CD4-positive, alpha-beta T cell treated with Interleukin-4 for 1 hour (primary cell): Measurements from ENCODE around the gene CD82.
A peak's percentile ranks its signal among the peaks of the same experiment; 100 is the strongest.

Experiments used
- DNase-seq, 2 donors: peaks; one replicate each; pipeline ENCODE4 v3.0.0-alpha.2; 2020 to 2022

The CD82 gene

DNA sequence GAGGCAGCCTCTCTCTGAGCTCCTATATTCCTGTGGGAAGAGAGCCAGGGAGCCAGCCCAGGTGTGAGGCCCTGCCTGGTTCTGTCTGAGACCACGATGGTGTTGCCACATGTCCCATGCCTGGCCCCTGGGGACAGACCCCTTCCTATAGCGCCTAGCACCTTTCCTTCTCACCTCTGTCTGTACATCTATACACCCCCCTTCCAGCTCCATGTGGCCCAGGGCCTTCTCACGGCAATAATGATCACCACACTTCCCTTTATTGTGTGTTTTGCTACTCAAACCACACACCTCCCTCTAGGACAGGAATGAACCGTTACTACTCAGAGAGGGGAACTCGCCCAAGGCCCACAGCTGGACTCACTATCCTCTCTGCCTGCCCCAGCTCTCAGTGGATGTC, 12.8 kb downstream of the CD82 start:
- no peak for DNase-seq

DNA sequence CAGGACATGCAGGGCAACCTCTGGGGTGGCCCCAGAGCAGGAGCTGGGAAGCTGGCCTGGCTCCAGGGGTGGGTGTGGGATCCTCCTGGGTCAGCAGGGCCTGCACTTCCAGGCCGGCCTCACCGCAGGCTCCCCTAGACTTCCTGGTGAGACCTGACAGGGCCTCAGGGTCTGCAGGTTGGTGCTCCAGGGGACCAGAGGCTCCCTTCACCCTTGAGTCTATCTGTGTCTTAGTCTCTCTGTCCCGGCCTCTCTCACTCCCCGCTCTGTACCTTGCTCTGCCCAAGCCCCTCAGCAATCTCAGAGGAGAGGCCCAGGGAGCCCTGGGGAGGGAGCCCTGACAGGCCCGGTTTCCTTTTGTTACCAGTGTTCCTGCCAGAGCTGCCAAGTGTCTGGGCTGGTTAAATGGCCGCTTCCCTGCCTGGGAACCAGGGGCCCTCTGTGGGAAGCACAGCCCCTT, 13.9 kb downstream of the CD82 start:
- no peak for DNase-seq

DNA sequence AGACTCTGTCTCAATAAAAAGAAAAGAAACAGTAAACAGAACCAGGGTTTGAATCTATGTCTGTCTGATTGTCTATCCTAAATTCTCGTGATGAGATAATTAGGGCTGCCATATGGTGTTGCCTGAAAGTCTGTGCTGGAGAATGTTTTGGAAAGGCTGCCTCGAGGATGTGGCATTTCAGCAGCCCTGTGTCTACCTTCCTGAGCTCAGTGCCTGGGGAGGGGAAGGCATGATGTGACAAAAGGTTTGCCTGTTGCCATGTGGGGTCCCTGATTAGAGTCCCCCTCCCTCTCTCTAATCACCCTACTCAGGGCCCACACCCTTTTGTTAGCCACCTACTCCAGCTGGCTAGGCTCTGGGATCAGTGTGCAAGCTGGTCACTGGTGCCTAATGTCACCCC, 15.2 kb downstream of the CD82 start:
- DNase-seq = no peak

GRCh38 chr11:44581246-44581645, 15.8 kb downstream of the CD82 start:
- DNase-seq = no peak

DNA sequence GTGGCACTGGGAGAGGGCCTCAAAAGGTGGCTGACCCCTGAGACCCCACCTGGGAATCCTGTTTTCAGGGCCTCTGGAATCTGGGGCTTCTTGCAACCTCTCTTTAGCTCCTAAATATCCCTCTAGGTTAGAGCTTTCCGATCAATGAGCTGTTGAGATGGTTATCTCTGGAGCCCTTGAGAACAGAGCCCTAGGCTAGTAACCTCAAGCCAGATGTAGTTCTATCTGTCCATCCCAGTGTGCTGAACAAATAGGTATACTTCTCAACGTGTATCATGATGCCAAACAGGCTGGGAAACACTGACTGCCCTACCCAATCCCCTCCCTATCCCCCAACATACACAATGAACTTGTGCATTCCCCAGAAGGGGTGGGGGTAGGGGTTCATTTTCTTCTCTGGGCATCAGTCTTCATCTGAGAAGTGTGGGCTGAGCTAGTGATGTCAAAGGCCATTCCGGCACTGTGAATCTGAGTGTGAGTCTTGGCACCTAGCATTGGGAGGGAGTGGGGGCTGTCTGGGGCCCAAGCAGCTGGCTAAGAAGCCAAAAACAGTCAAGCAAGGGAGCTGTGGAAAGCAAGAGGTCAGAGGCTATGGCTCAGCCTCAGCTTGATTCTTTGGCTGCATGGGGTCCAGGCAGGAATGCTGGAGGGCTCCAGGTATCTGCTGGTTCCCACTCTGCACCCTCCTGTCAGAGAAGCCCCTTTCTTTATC, 17.3 kb downstream of the CD82 start:
- DNase-seq = no peak

DNA sequence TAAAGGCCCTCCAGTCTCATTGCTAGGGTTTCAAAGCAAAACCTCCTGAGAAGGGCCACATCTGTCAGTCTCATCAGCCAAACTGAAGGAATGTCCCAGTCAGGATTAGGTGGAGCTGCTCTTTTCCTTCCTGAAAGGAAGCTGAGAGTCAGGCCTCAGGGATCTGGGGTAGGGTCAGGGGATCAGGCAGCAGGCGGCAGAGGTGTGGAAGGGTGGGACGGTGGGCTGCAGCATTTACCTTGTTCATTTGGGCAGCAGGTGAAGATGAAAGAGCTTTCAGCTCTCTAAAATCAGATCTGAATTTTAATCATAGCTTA, 17.8 kb downstream of the CD82 start:
- no peak for DNase-seq

GRCh38 chr11:44585421-44585820, 20.0 kb downstream of the CD82 start:
- no peak for DNase-seq

DNA sequence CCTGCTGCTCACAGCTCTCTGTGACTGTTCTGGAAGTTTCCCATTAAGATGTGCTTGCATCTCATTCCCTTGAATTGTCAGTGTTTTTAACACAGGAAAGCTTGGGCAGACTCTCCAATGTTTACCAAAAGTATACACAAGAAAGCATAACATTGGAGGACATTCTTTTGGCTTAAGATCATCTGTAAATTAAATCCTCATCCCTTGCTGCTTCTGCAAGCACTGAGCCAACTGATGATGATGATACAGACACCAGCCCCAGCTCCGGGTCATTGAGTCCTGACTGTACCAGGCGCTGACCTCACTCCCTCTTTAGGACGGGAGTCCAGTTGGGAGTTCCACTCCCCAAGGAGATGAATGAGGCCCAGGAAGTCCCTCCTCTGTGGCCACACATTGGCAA, 23.8 kb downstream of the CD82 start:
- no peak for DNase-seq

- no peak for DNase-seq
These were observed 25.3 kb downstream of the CD82 start for GRCh38 chr11:44590769-44591168.

DNA sequence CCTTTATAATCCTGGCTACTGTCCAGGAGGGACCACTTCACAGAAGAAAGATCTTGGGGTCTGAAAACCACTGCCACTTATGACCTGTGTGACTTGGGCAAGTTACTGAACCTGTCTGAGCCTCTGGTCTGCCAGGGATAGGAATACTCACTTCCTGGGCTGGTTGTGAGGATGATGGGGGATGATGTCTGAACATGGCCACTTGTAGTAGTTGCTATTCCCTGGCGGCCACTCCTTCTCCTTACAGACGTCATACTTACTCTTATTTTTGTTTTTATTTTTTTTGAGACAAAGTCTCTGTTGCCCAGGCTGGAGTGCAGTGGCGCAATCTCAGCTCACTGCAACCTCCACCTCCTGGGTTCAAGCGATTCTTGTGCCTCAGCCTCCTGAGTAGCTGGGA, 26.1 kb downstream of the CD82 start:
- no peak for DNase-seq

DNA sequence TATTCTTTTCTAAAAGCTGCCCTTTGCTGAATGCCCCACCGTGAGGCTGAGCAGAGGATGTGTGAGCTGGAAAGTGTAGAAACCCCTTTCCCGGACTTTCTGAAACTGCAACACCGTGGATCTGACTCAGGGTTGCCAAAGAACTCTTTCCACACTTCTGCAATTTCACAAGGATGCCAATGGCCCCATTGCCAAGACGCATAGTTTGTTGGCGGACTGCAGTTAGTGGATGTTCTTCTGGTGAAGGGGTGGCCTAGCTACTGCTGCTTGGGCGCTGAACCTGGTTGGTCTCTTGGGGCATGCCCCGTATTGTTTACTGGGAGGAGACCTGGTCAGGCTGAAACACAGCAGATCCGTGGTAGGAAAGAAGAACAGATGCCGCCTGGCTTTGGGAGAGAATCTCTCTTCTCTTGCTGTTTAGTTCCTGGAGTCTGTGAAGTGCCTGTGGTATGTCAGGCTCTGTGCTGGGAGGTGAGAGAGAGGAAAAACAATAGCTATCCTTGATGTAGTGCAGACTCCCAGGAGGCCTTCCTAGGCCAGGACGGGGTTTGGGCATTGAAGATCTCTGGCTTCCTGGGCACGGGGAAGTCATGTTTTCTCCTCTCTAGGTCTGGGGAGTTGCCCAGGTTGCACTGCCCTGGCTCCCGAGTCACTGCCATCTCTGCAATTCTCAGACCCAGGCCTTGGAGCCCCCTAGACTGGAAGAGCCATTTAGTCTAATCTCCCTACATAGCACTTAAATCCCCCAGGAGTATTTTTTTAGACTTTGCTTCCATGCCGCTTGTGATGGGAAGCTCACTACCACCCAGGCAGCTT, 26.9 kb downstream of the CD82 start:
- DNase-seq = peak in 1 of 2 donors; percentile 66

- no peak for DNase-seq
These were observed 27.8 kb downstream of the CD82 start for GRCh38 chr11:44593251-44593650.

- DNase-seq = no peak
These were observed 29.5 kb downstream of the CD82 start for GRCh38 chr11:44595006-44595405.

DNA sequence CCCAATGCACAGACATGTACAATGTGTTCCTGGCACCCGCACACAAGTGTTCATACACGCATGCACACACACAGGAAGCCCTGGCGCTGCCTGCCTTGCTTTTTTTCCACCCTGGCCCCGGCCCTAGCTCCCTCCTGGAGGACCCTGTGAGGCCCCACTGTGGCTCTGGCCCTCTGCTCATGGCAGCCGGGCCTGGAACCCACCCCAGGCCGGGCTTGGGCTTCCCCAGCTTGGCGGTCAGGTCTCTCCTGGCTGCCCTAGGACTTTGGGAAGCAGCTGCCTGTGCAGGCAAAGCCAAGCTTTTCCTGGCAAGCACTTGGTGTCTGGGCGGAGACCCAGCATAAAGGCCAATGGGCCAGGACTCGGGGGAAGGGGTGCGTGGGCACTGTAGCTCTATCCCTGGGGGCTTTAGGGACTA, 30.5 kb downstream of the CD82 start:
- no peak for DNase-seq

DNA sequence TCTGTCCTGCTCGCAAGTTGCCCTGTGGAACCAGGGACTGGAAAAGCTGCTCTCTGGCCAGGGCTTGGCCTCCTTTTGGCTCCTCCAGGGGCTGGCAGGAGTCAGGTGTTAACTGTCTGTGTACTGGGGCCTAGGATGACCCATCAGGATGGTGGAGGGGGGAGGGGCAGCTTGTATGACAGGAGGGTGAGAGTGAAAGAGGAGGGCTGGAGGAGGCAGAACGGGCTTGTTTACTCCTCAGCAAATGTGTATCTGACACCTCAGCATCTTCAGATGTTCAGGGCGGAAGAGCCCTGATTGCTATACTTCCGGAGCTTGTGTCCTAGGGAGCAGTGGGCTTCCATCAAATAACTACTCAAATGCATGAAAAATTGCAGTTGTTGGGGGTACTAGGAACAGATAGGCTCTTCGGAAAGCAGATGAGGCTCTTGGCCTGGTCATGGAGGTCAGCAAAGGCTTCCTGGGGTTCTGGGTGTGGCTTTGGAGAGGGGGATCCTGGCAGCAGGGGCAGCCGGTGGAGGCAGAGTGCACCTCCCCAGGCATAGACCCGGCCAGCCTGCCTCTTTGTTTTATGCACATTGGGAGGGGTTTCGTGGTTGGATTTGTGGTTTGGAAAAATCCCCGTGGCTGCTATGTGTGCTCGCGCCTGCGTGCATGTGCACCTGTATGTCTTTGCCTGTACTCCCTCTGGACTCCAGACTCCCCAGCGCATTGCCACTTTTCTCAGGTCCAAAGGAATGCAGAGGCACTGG, 31.2 kb downstream of the CD82 start:
- DNase-seq = peak; percentile 72 to 79

GRCh38 chr11:44597358-44598012, 32.0 kb downstream of the CD82 start:
- DNase-seq = no peak

- DNase-seq = no peak
These were observed 33.4 kb downstream of the CD82 start for GRCh38 chr11:44598831-44599230.

- DNase-seq = no peak
These were observed 34.8 kb downstream of the CD82 start for GRCh38 chr11:44600261-44600660.

DNA sequence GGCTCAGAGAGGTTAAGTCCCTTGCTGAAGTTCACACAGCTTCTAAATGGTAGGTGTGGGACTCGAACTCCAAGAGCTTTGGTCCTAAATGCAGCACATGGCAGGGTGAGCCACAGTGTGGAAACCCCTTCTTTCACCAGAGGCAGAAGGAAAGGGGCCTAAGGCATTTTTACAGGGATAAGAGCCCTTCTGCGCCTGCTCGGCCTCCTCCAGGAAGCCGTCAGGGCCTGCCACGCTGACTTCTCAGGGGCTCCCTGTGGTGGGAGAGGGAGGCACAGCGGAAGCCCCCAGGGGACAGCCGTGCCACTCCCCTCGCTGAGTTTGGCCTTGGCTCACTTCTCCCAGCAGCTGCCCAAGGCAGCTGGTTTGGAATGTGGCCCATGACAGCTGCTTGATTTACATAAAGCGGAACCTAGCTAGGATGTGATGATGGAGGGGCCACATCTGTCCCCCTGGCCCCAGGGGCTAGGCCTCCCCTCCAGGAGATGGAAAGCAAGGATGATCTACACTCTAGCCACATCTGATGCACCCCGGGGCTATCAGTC, 35.4 kb downstream of the CD82 start:
- DNase-seq = peak in 1 of 2 donors; percentile 51

GRCh38 chr11:44601471-44602370, 36.3 kb downstream of the CD82 start:
- DNase-seq = peak in 1 of 2 donors; percentile 30

- no peak for DNase-seq
These were observed 37.4 kb downstream of the CD82 start for GRCh38 chr11:44602891-44603310.

DNA sequence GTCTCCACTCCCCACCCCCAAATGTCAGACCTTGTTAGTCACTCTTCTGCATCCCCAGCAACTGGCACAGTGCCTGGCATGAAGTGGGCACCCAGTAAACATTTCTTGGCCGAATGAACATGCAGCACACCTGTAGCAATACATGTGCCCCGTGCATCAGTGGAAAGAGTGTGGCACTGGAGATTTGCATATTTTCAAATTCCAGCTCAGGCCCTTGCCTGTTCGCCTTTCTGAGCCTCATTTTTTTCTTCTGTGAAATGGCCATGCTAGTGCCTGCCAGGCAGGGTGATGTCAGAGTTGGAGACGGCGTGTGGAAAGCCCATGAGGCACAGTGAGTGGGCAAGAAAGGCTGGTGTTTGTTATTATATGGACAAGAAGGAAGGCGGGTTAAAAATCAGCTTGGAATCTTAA, 38.7 kb downstream of the CD82 start:
- DNase-seq = peak in 1 of 2 donors; percentile 24
